NCI-H748 treated with DMSO at 0.1 percent for 48 hours (cell line): Measurements from ENCODE around the gene TMPRSS4.
A peak's percentile ranks its signal among the peaks of the same experiment; 100 is the strongest.

Source experiments
- DNase-seq: peaks from one replicate; lab custom pipeline; 2025; lab: John Stamatoyannopoulos, UW

The TMPRSS4 gene

GRCh38 chr11:118135051-118135795 lies 58.3 kb downstream of the TMPRSS4 start:
- no peak for DNase-seq

DNA sequence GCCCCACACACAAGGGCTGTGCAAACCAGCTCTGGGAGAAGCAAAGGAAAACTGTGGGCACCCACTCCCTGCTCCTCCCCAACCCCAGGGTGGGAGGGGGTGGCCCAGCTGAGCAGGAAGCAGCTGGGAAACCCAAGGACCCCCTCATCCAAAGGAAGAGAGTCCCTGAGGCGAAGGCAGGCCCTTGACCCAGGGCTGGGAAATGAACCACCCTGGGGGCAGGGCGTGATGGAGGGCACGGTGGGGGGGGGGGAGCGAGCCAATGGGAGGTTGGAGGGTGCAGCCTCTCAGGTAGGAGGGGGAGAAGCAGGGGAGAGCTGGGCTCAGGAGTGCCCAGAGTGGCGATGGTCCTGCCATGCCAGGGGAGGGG lies 58.9 kb downstream of the TMPRSS4 start:
- no peak for DNase-seq

- no peak for DNase-seq
These were observed 59.5 kb downstream of the TMPRSS4 start for GRCh38 chr11:118136341-118136740.

GRCh38 chr11:118136801-118137200 lies 59.9 kb downstream of the TMPRSS4 start:
- no peak for DNase-seq

DNA sequence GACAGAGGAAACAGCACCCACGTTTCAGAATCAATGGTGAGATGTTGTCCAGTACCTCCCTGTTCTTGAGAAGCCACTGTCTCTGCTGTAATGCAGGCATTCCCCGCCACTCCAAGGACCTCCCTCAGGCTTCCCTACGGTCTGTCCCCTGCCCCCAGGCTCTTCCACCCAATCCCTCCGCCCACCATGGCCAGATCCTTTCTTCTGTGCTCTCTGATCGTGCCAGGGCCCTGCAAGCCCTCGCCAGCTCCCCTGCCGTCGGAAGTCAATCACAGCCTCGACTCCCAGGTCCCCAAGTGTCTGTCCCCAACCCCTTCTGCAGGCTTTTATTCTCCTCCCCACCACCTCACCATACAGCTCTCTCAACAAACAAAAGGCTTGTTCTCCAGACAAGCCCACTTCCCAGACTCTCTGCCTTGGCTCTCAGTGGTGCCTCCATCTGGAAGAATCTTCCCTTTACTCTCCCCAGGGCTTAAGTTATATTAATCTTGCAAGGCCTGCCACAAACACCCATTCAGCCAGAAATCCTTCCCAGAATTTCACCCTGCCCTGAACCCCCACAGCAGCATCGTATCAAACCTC lies 62.1 kb downstream of the TMPRSS4 start:
- DNase-seq, result no peak

DNA sequence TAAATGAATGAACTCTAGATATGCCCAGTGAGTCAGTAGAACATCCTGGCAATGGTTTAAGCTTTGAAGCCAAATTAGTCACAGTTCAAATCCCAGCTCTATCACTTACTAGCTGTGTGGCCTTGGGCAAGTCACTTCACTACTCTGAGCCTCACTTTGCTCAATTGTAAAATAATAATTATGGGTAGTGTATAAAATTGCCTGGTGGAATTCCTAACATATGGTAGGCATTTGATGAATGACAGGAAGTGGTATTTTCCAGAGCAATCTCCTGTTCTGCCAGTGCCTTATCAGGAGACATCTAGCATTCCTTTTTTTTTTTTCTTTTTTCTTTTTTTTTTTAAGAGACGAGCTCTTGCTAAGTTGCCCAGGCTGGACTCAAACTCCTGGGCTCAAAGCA lies 62.7 kb downstream of the TMPRSS4 start:
- DNase-seq, result no peak

GRCh38 chr11:118142081-118142480 lies 65.2 kb downstream of the TMPRSS4 start:
- no peak for DNase-seq

DNA sequence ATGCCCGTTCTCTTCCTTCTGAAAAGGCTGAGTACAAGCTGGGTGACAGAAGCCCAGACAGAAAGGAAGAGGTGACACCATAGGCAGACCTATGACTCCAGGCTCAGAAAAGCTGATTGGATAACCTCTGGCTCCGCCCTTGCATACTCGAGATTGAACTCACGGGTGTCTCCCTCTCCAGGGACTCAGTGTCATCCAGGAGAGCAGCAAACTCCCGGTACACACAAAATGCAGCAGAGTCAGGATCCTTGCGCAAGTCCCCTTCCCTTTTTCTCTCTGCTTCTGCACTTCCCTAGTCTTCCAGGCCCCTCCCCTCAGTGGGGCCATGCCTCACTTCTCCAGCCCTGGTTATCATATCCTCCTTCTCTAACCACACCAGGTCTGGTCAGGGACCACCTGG lies 65.9 kb downstream of the TMPRSS4 start:
- DNase-seq, result no peak

- no peak for DNase-seq
These were observed 66.8 kb downstream of the TMPRSS4 start for GRCh38 chr11:118143661-118144185.

- DNase-seq, result no peak
These were observed 67.7 kb downstream of the TMPRSS4 start for GRCh38 chr11:118144301-118145268.

DNA sequence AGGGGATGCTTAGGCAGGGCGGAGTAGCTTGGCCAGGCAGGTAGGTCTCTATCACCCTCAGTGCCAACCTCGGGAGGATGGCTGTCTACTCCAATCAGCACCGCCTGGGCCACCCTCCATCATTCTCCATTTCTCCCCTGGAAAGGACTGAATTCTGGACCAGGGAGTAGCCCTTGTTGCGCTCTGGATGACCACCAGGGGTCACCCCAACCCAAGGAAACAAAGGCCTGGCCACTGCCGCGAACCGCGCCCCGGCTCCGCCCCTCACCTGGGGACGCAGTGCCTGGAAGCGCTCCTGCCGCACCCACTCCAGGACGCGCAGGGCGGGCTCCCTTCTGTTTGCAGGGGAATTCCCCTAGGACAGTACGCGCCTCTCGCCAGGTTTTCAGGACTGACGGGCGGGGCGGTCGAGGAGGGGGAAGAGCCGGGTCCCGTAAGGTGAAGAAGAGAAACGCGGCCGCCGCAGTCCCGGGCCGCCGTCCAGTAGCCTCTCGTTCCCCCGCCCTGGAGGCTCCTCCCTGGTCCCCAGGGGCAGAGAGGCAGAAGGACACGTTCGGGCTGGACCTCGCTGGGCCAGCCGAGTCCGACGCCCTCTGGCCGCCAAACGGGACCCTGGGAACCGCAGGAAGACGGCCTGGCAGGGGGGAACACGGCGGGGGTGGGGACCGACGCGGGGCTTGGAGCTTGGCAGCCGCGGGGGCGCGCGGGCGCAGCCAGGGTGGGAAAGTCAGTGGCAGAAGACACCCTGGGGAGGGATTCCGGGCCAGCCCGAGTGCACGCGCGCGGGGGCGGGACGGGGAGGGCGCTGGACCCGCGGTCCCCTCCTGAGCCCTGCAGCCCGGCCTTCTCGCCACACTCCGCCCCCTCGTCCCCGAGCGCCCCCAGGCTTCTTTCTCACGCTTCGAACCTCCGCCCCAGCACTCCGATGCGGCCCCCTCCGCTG lies 68.7 kb downstream of the TMPRSS4 start:
- peak; percentile 69 for DNase-seq

GRCh38 chr11:118146554-118146953 lies 69.7 kb downstream of the TMPRSS4 start:
- no peak for DNase-seq

GRCh38 chr11:118147502-118147901 lies 70.6 kb downstream of the TMPRSS4 start:
- DNase-seq, result no peak

DNA sequence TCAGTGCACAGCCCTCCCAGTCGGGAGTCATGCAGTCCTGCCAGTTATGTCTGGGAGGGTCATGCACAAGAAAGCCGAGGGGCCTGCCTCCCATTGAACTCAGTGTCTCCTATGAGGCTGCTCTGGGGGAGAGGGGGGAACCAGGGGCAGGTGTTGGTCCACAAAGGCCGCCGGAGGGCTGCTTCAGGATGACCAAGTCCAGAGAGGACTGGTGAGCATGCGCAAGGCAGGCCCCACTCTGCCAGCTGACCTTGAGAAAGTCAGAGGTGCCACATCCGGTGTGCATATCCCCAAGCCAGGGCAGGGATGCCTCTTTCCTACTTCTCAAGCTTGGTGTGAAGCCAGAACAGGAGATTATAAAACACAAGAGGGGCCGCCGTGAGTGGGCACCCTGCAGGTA lies 71.4 kb downstream of the TMPRSS4 start:
- DNase-seq, result no peak

- no peak for DNase-seq
These were observed 72.0 kb downstream of the TMPRSS4 start for GRCh38 chr11:118148856-118149255.

DNA sequence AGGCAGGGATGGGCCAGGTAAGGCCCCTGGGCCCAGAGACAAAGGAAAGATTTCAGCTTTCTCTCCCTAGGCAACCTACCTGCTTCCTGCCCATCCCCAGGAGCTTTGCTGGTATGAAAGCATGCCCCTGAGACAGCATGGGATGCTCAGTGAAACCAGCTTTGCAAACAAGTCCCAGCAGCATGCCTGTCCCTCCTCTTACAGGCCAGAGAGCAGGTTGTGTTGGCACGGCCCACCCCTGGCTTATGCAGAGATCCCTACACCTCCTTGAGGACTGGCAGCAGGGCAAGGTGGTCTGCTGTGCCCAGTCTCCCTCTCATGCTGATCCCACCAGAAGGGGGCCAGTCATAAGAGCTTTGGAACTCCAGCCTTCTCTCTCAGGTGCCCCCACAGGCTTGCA lies 72.6 kb downstream of the TMPRSS4 start:
- no peak for DNase-seq

GRCh38 chr11:118151431-118151830 lies 74.6 kb downstream of the TMPRSS4 start:
- DNase-seq, result no peak

- DNase-seq, result peak; percentile 9
These were observed 75.2 kb downstream of the TMPRSS4 start for GRCh38 chr11:118152020-118152551.

DNA sequence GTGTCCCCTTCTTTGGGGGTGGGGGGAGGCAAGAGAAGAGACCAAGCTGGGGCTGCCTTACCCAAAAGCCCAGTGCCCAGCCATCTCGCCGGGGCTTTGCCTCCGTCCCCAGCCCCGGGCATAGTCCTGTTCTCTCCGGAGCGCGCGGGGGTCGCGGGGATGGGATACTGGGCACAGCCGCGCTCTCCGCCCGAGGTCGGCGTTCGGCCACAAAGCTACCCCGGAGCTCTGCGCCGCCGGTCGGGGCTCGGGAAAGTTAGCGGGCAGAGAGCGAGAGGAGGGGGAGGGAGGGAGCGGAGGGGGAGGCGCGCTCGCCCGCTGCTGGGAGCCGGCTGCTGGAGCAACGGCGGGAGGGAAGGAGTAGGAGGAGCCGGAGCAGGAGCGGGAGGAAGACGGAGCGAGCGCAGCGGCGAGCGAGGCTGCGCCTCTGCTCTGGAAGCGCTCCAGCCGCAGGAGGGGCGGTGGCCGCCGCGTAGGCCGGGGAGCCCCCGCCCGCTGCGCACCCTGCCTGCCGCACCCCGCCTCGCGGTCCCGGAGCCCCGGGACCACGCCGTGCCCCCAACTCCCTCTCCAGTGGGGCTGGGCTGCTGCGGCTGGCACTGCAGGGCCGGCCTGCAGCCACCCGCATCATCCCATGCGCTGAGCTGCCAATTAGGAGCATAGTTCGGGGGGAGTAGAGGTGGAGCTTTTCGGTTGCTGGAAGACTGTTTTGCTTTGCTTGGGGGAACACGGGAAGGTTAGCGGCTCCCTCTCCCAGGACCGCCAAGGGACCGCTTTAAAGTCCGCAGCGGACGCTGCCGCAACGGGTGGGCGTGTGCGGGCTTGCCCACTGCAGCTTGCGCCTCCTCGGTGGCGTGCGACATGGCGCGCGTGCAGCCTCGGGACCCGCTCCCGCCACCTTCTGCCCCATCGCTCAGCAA lies 75.9 kb downstream of the TMPRSS4 start, which contains the start of gene SCN4B:
Gene SCN4B (minus strand): TSS at position 272 of the 920 bp plus-strand sequence. CDS start 150 bp downstream, at position 122.
- peak; percentile 9 for DNase-seq

- DNase-seq, result no peak
These were observed 76.6 kb downstream of the TMPRSS4 start for GRCh38 chr11:118153516-118153915.
